Caco-2 (cell line): Measurements from ENCODE around the gene PRODH2. TPM values are rescaled to one million over a fixed set of nuclear protein-coding genes. Genes with fewer than 3 reads are reported as not detected.

ENCODE experiments used
- BruUV-seq: library from RNA; stranded (reverse); fragments of 400-500 nt; replicated peaks from 2 replicates; lab custom pipeline; 2021; lab: Mats Ljungman, UMichigan
- CTCF ChIA-PET: fragments of 300-600 bp; sonication (Branson Sonifier 250); formaldehyde crosslinking; loops from one replicate; lab custom pipeline; 2022; ENCODE audit warnings: antibody characterized with exemption; lab: Charles Lee
- POLR2A ChIA-PET: fragments of 300-600 bp; sonication (Branson Sonifier 250); formaldehyde crosslinking; loops from one replicate; lab custom pipeline; 2022; ENCODE audit warnings: antibody characterized with exemption; lab: Charles Lee
- DNase-seq, 2 experiments: peaks; one replicate each; pipeline versions ENCODE4 v3.0.0 to v3.0.0-alpha.2; 2020 to 2022
- H3K27me3 ChIP-seq: replicated peaks from 2 replicates; pipeline ENCODE4 v1.6.0; 2011; ENCODE audit warnings: low read length; ENCODE audit not compliant: control insufficient read depth, insufficient read depth
- H3K36me3 ChIP-seq: 2 replicates; pipeline ENCODE4 v1.5.1; 2011; ENCODE audit warnings: low read length; ENCODE audit not compliant: control insufficient read depth, insufficient read depth
- H3K4me1 ChIP-seq: fragments of 250-450 bp; sonication (Bioruptor Pico); 2 replicates; pipeline ENCODE4 v1.5.1; 2020; ENCODE audit warnings: mild to moderate bottlenecking
- H3K4me3 ChIP-seq: 2 replicates; pipeline ENCODE4 v1.5.1; 2011; ENCODE audit warnings: low read depth, mild to moderate bottlenecking, control low read depth, low read length
- H3K9me3 ChIP-seq: fragments of 250-450 bp; sonication (Bioruptor Pico); 2 replicates; pipeline ENCODE4 v1.5.1; 2020; ENCODE audit warnings: mild to moderate bottlenecking, moderate library complexity
- H3K27ac Mint-ChIP-seq: one replicate; pipeline ENCODE4 v1.8.0; 2022; ENCODE audit warnings: mixed read lengths; ENCODE audit not compliant: unreplicated experiment
- H3K27me3 Mint-ChIP-seq: one replicate; pipeline ENCODE4 v1.8.0; 2022; ENCODE audit warnings: mixed read lengths; ENCODE audit not compliant: insufficient read depth, unreplicated experiment
- H3K36me3 Mint-ChIP-seq: one replicate; pipeline ENCODE4 v1.8.0; 2022; ENCODE audit warnings: mild to moderate bottlenecking, mixed read lengths; ENCODE audit not compliant: insufficient read depth, unreplicated experiment
- H3K4me1 Mint-ChIP-seq: one replicate; pipeline ENCODE4 v1.8.0; 2022; ENCODE audit warnings: low read depth, mixed read lengths; ENCODE audit not compliant: unreplicated experiment
- H3K4me3 Mint-ChIP-seq: one replicate; pipeline ENCODE4 v1.8.0; 2022; ENCODE audit warnings: mild to moderate bottlenecking, moderate library complexity, mixed read lengths; ENCODE audit not compliant: unreplicated experiment
- H3K9me3 Mint-ChIP-seq: one replicate; pipeline ENCODE4 v1.8.0; 2022; ENCODE audit warnings: mixed read lengths; ENCODE audit not compliant: unreplicated experiment
- intact Hi-C: fragments of 100-400 bp; cut with micrococcal nuclease; formaldehyde crosslinking; loops from one replicate; pipeline ENCODE4 v1.10.0; 2022; ENCODE audit not compliant: unreplicated experiment
- total RNA-seq: library from RNA; stranded (reverse); gene quantifications from 2 replicates; pipeline ENCODE4 v1.2.3, GENCODE V29; 2022
- TF ChIP-seq, protein P1 (sequence below), 2 experiments: fragments of 200-600 bp in 1 of 2; IDR thresholded peaks; 1 replicate in 1 of 2; 2 replicates in 1 of 2; pipeline versions ENCODE4 v1.5.1 to v1.8.0; 2011 to 2022; ENCODE audit warnings: antibody characterized with exemption in 1 of 2, control low read depth in 1 of 2, inconsistent platforms in 1 of 2, low read depth in 1 of 2, low read length in 1 of 2, mild to moderate bottlenecking in 1 of 2, moderate library complexity in 1 of 2; ENCODE audit not compliant: insufficient read depth in 1 of 2, severe bottlenecking in 1 of 2, unreplicated experiment in 1 of 2

PRODH2 gene
- total RNA-seq, 1 experiment from 2014 or later = not detected

DNA sequence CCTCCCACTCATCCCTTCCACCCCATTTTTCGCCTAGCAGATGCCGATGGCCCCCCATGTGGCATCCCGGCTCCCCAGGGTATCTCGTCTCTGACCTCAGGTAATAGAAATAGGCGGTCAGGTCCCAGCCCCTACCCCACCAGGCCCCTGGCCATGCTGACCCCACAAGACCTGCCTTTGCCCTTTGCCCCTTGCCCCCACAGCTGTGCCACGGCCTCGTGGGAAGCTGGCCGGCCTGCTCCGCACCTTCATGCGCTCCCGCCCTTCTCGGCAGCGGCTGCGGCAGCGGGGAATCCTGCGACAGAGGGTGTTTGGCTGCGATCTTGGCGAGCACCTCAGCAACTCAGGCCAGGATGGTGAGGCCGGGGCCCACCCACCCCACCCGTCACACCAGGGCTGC, 31.9 kb downstream of the PRODH2 start:
- TF ChIP-seq, protein P1, sequence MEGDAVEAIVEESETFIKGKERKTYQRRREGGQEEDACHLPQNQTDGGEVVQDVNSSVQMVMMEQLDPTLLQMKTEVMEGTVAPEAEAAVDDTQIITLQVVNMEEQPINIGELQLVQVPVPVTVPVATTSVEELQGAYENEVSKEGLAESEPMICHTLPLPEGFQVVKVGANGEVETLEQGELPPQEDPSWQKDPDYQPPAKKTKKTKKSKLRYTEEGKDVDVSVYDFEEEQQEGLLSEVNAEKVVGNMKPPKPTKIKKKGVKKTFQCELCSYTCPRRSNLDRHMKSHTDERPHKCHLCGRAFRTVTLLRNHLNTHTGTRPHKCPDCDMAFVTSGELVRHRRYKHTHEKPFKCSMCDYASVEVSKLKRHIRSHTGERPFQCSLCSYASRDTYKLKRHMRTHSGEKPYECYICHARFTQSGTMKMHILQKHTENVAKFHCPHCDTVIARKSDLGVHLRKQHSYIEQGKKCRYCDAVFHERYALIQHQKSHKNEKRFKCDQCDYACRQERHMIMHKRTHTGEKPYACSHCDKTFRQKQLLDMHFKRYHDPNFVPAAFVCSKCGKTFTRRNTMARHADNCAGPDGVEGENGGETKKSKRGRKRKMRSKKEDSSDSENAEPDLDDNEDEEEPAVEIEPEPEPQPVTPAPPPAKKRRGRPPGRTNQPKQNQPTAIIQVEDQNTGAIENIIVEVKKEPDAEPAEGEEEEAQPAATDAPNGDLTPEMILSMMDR (IDR thresholded peaks at IDR 0.05; ENCODE audit: insufficient read depth in 1 of 2, low read depth in 1 of 2, low read length in 1 of 2, severe bottlenecking in 1 of 2, unreplicated experiment in 1 of 2) = no peak
- H3K9me3 Mint-ChIP-seq = no peaks in the 10 kb centered on the region
- ChIA-PET POLR2A (interaction anchor here (0.6 kb wide), 1 partner anchor 62 kb away, joined by 5 read pairs; no protein-coding TSS in a partner anchor), CTCF (no interaction called here)
- H3K4me1 ChIP-seq = no peaks in the 10 kb centered on the region
- H3K27ac Mint-ChIP-seq = no peak overlapping the region
- H3K4me1 Mint-ChIP-seq = peaks cover 8% of the 10 kb centered on the region
- peaks cover 5% of the 10 kb centered on the region for H3K36me3 Mint-ChIP-seq
- no peak for DNase-seq
- intact Hi-C loops = no loop called here
- H3K36me3 ChIP-seq = no peaks in the 10 kb centered on the region; the same call in 1 of the 2 replicates
- H3K4me3 Mint-ChIP-seq = no peak overlapping the region
- no peak overlapping the region for H3K4me3 ChIP-seq
- H3K27me3 ChIP-seq = no peaks in the 10 kb centered on the region
- no TSS peak for BruUV-seq
- H3K9me3 ChIP-seq = no peaks in the 10 kb centered on the region
- H3K27me3 Mint-ChIP-seq = no peaks in the 10 kb centered on the region

DNA sequence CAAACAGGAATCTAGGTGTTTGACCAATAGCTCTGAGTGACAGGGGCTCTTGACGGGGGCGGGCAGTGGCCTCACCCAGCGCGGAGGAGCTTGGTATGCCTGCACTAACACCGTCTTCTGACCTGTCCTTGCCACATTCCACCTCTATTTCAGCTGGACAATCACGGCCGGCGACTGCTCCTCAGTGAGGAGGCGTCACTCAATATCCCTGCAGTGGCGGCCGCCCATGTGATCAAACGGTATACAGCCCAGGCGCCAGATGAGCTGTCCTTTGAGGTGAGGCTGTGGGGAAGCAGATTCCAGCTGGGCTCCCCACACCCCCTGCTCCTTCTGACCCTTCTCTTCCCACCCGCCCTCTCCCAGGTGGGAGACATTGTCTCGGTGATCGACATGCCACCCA, 32.6 kb downstream of the PRODH2 start:
- BruUV-seq = no TSS peak
- no peak overlapping the region for H3K27ac Mint-ChIP-seq
- H3K36me3 ChIP-seq = no peaks in the 10 kb centered on the region; the same call in 1 of the 2 replicates
- H3K27me3 Mint-ChIP-seq = no peaks in the 10 kb centered on the region
- intact Hi-C loops = no loop called here
- TF ChIP-seq, protein P1 (IDR thresholded peaks at IDR 0.05; ENCODE audit: insufficient read depth in 1 of 2, low read depth in 1 of 2, low read length in 1 of 2, severe bottlenecking in 1 of 2, unreplicated experiment in 1 of 2) = no peak
- peaks cover 8% of the 10 kb centered on the region for H3K36me3 Mint-ChIP-seq
- H3K4me3 ChIP-seq = no peak overlapping the region
- no peaks in the 10 kb centered on the region for H3K9me3 Mint-ChIP-seq
- no peak overlapping the region for H3K4me3 Mint-ChIP-seq
- no peak for DNase-seq
- ChIA-PET POLR2A (interaction anchor here (0.6 kb wide), 1 partner anchor 61 kb away, joined by 5 read pairs; no protein-coding TSS in a partner anchor), CTCF (no interaction called here)
- no peaks in the 10 kb centered on the region for H3K9me3 ChIP-seq
- no peaks in the 10 kb centered on the region for H3K4me1 ChIP-seq
- H3K27me3 ChIP-seq = no peaks in the 10 kb centered on the region
- peaks cover 8% of the 10 kb centered on the region for H3K4me1 Mint-ChIP-seq

DNA sequence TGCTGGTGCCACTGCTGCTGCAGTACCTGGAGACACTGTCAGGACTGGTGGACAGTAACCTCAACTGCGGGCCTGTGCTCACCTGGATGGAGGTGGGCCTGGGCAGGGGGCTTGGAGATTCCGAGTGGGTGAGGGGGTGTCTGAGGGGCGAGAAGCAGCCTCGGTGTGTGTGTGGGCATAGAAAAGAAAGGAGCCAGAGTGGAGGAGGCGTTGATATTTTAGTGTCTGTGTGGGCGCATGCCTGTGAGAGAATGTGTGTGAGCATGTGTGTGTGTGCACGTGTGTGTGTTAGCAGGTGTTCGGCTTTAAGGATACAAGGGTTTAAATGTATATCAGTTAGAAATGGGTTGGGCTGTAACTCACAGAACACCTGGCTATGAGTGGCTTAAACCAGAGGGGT, 33.6 kb downstream of the PRODH2 start:
- no peaks in the 10 kb centered on the region for H3K4me1 ChIP-seq
- H3K27me3 ChIP-seq = no peaks in the 10 kb centered on the region
- H3K27ac Mint-ChIP-seq = no peak overlapping the region
- ChIA-PET POLR2A (no interaction called here), CTCF (no interaction called here)
- no peaks in the 10 kb centered on the region for H3K9me3 Mint-ChIP-seq
- no TSS peak for BruUV-seq
- intact Hi-C loops = no loop called here
- no peak for DNase-seq
- H3K9me3 ChIP-seq = no peaks in the 10 kb centered on the region
- peaks cover 3% of the 10 kb centered on the region for H3K27me3 Mint-ChIP-seq
- peaks cover 18% of the 10 kb centered on the region for H3K36me3 Mint-ChIP-seq
- peaks cover 17% of the 10 kb centered on the region for H3K4me1 Mint-ChIP-seq
- no peak overlapping the region for H3K4me3 Mint-ChIP-seq
- H3K4me3 ChIP-seq = no peak overlapping the region
- TF ChIP-seq, protein P1 (IDR thresholded peaks at IDR 0.05; ENCODE audit: insufficient read depth in 1 of 2, low read depth in 1 of 2, low read length in 1 of 2, severe bottlenecking in 1 of 2, unreplicated experiment in 1 of 2) = no peak
- H3K36me3 ChIP-seq = no peaks in the 10 kb centered on the region; the same call in 1 of the 2 replicates
